Stimulated activated CD8-positive, alpha-beta memory T cell treated with anti-CD3 and anti-CD28 coated beads, Interleukin-7, amount 100 ng/mL, for 48 hours (primary cell): Measurements from ENCODE around the gene NCBP2L.
"Not testable (repeated sequence)": the region's sequence is repeated elsewhere in the genome, so short reads cannot be mapped to it uniquely, and the experiment has no call there.

Source experiments
- DNase-seq, 2 donors: peaks; one replicate each; pipeline ENCODE4 v3.0.0-alpha.2; 2020; ENCODE audit warnings: low read depth in 1 of 2; ENCODE audit errors: extremely low read depth in 1 of 2

Gene NCBP2L

DNA sequence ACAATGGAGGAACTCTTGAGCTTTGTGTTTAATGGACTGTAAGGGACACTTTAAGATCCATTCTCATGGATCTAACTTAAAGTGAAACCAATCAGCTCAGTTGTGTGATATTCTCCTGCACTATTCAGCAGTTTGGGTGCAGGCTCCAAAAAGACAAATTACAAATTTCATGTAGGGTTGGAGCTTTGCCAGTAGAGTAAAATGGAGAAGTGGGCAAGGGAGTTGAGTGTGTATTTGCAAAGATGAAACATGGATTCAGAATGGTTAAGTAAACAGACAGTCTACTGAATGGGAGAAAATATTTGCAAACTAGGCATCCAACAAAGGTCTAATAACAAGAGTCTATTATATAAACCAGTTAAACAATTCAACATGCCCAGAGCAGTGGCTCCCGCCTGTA lies 26.9 kb downstream of the NCBP2L start:
- DNase-seq: no peak

DNA sequence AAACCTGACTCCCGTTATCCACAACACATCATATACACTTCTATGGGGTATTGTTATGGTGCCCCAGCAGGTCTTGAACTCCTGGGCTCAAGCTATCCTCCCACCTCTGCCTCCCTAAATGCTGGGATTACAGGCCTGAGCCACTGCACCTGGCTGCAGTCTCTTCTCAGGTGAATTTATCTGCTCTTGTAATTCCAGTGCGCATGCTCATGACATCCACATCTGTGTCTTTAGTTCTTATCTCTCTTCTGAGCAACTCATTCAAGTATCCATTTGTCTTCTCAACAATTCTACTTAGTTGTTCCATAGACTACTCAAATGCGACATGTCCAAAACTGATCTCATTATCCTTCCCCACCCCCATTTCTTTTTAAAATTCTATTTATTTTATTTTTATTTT lies 27.6 kb downstream of the NCBP2L start:
- no peak for DNase-seq

DNA sequence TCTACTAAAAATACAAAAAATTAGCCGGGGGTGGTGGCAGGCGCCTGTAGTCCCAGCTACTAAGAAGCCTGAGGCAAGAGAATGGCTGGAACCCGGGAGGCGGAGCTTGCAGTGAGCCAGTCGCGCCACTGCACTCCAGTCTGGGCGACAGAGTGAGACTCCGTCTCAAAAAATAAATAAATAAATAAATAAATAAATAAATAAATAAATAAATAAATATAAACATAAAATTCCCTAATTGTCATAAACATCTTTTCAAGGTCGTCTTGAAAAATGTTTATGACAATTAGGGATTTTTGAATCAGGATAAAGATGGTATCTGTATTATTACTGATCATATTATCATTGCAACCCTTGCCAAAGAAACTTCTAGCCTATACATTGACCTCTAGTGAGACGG lies 32.5 kb downstream of the NCBP2L start:
- DNase-seq: not testable (repeated sequence)

DNA sequence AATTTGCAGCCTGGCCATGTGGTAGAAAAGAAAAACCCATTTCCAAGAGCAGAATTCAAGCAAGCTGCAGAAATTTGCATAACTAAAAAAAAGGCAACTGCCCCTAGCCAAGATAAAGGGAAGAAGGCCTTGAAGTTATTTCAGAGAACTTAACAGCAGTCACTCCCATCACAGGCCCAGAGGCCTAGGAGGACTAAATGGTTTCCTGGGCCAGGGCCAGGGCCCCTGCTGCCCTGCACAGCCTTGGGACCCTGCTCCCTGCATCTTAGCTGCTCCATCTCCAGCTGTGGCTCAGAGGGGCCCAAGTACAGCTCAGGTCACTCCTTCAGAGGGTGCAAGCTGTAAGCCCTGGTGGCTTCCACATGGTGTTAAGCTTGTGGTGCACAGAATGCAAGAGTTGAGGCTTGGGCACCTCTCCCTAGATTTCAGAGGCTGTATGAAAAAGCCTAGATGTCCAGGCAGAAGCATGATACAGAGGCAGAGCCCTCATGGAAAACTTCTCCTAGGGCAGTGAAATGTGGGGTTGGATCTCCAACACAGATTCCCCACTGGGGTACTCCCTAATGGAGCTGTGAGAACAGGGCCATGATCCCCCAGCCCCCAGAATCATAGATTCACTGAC lies 41.5 kb downstream of the NCBP2L start:
- no peak for DNase-seq

DNA sequence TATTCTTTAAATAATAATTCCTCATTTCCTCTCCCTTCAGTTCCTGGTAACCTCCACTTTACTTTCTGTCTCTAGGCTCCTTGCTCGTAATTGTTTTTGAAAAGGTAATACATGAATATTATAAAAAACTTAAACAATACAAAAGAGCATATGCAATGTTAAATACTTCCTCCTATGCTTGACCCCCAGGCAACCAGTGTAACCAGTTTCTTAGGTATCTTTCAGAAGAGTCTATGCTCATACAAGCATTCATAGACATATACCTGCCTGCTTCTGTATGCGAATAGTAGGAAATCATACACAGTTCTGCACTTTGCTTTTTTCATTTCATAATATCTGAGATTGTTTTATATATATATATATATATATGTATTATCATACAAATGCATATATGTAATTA lies 45.5 kb downstream of the NCBP2L start:
- no peak for DNase-seq

DNA sequence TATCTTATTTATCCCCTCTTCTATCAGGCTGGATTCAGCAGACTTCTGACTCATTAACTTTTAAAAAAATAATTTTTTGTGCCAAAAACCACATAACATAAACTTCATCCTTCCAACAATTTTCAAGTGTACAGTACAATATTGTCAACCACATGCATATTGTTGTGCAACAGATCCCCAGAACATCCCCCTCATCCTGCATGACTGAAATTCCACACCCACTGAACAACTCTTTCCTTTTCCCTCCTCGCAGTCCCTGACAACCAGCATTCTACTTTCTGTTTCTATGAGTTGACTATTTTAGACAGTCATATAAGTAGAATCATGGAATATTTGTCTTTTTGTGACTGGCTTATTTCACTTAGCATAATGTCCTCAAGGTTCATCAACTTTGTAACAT lies 45.9 kb downstream of the NCBP2L start:
- DNase-seq: no peak

DNA sequence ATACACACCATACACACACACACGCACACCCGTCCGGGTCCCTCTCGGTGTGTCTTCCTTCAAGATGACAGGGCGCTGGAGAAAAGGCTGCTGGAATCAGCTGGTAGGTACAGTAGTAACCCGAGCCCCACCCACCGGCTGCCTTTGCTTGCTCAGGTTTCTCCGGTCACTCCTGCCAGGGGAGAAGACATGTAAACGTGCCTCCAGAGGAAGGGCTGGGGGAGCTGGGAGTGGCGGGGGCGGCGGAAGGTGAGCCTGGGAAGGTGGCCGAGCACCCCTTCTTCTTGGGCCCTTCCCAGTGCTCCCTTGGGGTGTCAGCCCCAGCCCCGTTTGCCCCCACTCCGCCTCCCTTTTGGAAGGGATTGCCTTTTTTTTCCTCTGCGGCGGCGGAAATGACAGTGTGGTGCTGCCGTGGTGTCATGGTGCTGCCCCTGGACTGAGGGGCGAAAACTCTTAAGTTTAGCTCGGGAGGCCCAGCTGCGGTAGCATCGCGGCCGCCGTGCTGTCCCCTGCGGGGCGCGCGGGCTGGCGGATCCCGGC lies 48.2 kb downstream of the NCBP2L start, which contains the start of gene MID2:
Gene MID2 (plus strand): TSS at position 169 of the 540 bp plus-strand sequence. CDS start 561 bp downstream, outside the sequence.
- peak in 1 of 2 donors; percentile 9 for DNase-seq

DNA sequence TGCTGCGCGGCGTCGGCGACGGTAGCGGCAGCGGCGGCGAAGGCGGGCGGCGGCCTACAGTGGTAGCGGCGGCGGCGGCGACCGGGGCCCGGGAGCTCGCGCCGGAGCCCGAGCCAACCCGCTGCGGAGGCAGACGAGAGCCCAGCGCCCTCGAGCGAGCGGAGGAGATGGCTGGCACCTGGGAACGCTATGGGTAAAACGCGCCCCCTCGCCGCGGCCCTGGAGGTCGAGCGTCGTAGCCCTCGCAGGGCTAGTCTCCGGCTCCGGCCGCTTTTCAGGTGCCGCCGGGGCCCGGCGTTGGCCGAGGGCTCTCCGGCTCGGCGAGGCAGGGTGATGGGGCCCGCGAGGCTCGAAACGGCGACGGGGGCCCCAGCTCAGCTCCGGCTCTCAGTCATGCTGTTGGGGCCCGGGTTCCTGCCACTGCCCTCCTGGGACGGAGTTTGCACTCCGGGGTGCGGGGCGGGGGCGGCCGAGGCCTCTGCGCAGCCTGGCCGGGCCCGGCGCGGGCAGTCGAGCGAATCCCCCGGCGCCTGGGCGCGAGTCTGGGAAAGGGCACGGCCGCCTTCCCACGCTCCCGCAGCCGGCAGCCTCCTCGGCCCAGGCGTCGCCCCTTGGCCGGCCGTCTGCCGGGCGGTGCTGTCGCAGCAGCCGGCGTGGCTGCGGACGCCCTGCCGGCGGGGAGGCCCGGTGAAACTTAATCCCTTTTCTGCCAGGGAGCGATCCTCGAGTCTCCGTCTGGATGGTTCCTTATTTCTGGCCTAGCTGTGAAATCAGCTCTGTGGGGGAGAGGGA lies 48.9 kb downstream of the NCBP2L start:
- DNase-seq: peak in 1 of 2 donors; percentile 2

DNA sequence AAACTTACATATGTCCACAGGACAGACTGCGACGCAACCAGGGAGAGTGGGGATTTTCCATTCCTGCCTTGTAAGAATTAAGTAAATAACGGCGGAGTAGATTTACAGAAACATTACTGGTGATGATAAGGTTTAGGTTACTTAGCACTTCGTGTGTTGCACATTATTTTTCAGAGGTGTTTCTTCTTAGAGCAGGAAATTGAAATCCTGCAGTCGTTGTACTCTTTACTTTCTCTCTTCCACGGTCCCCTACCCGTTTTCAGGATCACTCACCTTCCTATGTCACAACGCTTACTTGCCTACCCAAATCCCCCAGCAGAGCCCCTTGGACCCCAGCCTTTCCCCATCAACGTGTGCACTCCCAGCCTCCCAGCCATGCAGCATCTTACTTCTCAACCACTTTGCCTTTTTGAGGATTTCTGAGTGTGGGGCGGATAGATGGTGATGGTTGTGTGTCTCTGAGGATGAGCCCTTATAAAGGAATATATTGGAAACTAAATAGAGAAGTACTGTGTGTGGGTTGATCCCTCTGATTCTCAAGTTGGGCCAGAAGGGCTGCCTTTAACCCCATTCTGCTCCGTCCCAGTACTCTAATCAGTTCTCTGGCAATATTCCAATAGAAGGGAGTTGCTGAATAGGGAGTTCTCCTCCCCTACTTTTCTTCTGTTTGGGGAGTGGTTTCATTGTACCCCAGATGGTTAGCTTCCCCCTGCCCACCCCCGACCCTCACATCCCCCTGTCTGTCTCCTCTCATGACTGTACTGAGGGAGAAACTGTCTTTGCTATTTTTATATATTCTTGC lies 49.7 kb downstream of the NCBP2L start:
- DNase-seq: no peak

DNA sequence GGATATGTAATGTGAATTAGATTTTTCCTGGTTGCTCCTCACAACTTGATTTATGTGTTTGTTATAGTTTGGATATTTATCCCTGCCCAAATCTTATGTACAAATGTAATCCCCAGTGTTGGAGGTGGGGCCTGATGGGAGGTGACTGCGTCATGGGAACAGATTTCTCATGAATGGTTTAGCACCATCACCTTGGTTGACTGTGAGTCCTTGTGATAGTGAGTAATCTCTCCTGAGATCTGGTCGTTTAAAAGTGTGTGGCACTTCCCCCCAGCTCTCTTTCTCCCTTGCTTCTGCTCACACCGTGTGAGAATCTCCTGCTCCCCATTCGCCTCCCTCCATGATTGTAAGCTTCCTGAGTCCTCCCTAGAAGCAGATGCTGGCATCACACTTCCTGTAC lies 50.3 kb downstream of the NCBP2L start:
- DNase-seq: no peak

DNA sequence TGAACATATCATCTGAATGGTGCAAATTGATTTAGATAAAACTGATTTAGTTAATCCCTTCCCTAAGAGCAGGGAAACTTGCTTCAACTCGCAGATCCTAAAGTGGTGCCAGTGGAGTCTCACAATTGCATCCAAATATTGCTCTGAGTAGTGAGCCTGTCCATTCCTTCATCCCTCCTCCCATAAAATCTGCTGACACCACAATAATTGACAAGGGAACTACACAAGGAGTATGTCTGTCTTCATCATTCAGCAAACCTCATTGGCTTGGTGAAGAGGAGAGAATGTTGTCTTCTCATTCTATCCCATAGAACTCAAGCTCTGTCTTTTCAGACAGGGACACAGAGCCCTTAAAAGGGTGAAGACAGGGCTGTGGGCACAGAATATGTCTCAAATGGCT lies 52.3 kb downstream of the NCBP2L start:
- DNase-seq: no peak

DNA sequence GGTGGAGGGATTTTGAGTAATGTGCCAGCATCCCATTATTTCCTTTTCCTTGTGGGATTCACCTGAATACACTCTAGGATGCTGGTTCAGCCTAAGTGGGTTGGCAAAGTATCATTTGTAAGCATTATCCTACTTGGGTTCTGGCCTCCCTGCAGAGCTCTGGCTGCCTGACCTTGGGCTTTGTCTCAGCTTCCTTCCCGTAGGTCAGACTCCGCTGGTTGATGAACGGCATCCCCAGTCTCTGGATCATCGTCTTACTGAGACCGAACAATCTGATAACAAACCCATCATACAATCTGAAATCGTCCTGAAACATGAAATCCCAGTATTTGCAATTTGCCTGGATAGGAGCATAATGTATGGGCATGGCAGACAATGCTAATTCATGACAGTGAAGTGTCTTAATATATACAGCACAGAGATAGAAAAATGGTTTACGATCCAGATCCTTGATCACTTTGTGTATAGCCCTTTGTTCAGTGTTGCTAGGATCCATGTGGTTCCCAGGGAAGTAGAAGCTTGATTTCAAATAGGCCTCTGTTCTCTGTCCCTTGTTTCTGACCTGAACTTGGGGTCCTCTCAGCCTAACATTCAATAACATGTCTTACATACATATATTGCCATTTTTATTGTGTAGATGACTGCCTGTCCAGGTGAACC lies 53.7 kb downstream of the NCBP2L start:
- no peak for DNase-seq

DNA sequence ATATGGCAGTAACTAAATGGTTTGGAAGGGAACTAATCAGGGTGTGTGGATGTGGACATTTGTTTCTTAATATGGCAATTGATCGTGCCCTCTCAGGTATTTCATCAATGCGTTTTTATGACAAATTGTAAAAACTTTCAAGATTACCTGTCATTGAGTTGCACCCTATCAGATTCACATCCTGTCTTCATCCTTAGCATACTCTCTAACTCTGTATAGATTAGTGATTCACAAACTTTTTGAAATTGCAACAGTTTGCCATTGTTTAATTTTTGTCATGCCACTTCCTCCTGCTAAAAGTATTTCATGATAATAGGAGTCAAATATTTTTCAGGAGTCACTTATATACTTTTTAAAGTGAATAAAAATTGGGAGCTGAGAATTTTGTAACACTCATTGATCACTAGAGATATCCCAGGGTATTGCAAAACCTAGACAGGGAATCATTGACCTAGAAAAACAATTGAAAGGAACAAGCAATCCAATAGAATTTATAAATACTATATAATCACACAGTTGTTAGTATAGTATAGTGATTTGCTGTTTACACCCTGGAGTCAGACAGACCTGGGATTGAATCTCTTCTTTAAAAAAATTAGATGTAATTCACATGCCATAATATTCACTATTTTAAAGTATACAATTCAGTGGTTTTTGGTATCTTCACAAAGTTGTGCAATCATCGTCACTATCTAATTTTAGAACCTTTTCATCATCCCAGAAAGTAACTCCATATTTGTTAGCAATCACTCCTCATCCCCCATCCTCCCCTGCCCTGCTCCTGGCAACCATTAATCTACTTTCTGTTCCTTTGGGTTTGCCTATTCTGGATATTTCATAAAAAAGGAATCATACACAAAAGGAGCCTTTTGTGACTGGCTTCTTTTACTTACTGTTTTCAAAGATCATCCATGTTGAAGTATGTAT lies 57.0 kb downstream of the NCBP2L start:
- DNase-seq: no peak

DNA sequence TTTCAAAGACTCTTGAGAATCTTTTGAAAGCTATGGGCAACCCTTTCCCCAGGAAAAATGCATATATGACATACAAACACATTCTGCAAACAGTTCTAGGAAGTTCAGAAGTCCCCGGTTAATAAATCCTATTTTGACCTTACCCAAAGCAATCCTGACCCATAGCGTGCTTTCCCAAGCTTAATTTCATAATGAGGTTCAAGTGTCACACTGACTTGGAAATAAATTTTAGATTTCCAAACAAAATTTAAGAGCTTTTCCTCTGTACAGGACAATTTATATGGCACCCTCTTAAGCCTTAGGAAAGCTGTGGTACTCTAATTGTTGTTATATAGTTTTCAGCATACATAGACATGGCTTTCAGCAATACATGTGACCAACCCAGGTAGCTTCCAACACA lies 59.4 kb downstream of the NCBP2L start:
- no peak for DNase-seq

DNA sequence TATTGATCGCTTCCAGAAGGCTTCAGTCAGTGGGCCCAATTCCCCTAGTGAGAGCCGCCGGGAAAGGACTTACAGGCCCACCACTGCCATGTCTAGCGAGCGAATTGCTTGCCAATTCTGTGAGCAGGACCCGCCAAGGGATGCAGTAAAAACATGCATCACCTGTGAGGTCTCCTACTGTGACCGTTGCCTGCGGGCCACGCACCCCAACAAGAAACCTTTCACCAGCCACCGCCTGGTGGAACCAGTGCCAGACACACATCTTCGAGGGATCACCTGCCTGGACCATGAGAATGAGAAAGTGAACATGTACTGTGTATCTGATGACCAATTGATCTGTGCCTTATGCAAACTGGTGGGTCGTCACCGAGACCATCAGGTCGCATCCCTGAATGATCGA lies 63.4 kb downstream of the NCBP2L start:
- DNase-seq: no peak

DNA sequence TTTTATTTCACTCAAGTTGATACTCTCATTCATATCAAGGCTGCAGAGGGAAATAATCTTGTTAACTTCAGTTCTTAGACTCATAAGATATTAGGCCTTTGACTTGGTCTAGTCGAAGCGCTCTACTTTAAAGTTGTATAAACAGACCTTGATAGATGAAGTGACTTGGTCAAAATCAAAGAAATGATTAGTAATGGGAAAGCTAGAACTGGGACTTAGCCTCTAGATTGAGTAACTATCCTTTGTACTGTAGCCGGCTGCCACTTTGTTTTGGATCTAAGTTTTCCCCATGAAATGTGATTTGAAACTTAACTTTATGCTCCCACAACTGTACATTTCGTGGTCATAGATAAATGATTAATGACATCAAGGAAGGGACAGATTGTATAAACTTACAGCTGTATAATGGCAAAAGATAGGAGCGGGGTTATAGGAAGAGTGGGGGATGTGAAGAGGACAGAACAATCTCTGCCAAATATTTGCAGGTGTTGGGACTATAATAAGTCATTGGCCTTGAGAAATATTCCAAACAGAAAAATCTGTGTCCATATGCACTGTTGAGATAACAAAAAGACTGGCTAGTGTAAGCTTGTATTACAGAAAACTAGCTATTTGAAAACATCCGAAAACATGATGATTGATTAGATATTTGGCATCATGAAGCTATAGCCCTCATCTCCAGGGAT lies 65.3 kb downstream of the NCBP2L start:
- no peak for DNase-seq
